ENCODE measurements around the gene PLA2G4A. TPM values are rescaled to one million over a fixed set of nuclear protein-coding genes. Genes with fewer than 3 reads are reported as not detected.
"Not testable (repeated sequence)": the region's sequence is repeated elsewhere in the genome, so short reads cannot be mapped to it uniquely, and the experiment has no call there.

PLA2G4A gene
- total RNA-seq, 1 experiment from 2014 or later: 14.7 TPM

DNA sequence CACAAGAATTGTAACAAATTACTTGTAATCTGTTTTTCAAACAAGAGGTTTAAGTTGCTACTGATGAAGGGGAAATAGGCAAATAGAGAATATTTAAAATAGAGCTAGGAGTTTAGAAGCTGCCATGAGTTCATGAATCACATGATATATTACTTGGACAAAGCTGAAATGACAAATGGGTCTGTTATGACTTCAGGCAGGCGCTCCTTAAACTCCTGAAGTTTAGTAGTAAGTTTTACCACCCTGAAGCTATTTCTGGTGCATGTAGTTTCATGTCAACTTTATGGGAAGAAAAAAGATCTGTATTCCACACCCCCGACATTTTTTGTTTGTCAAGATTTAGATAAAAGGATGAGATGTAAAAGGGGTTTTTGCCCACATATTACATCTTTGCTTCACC lies 58.5 kb downstream of the PLA2G4A start:
- DNase-seq: no peak
- peaks cover 4% of the 10 kb centered on the region; the same call in 1 of the 2 replicates for H3K9me3 ChIP-seq
- no peaks in the 10 kb centered on the region for H3K36me3 ChIP-seq
- H3K4me3 ChIP-seq: no peak overlapping the region
- H3K27me3 ChIP-seq: no peaks in the 10 kb centered on the region

DNA sequence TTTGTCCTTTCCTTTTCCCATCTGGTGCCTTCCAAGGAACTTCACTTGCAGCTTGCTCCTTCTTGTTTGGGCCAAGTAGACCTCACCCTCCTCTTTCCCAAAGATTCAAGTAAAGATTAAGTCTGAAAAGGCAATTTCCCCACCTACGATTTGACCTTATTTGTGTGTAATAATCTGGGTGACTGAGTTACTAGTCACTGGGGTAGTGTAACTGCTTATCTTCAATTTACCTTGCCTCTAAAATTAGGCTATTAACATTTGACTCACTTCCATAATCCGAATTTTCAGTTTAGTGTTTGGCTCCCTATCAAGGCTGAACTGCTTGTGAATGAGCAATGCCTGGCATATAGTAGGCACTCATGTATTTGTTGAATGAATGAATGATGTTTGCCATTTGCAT lies 59.6 kb downstream of the PLA2G4A start:
- no peak overlapping the region for H3K4me3 ChIP-seq
- no peak for DNase-seq
- peaks cover 4% of the 10 kb centered on the region; the same call in 1 of the 2 replicates for H3K9me3 ChIP-seq
- no peaks in the 10 kb centered on the region for H3K27me3 ChIP-seq
- H3K36me3 ChIP-seq: no peaks in the 10 kb centered on the region

DNA sequence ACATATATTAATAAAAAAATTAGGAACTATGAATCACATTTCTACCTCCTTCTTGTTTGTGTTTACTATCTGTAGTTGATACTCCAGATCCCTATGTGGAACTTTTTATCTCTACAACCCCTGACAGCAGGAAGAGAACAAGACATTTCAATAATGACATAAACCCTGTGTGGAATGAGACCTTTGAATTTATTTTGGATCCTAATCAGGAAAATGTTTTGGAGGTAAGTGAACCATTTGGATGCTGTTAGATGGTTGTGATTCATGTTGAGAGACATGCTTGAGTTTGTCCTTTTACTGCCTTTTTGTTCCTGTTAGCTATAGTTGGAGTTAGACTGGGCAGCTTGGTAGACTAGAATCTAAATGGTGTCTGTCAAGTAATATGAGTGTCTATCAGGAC lies 64.2 kb downstream of the PLA2G4A start:
- no peaks in the 10 kb centered on the region for H3K9me3 ChIP-seq
- DNase-seq: no peak
- no peak overlapping the region for H3K4me3 ChIP-seq
- H3K36me3 ChIP-seq: peaks cover 2% of the 10 kb centered on the region; the same call in 1 of the 2 replicates
- no peaks in the 10 kb centered on the region for H3K27me3 ChIP-seq

DNA sequence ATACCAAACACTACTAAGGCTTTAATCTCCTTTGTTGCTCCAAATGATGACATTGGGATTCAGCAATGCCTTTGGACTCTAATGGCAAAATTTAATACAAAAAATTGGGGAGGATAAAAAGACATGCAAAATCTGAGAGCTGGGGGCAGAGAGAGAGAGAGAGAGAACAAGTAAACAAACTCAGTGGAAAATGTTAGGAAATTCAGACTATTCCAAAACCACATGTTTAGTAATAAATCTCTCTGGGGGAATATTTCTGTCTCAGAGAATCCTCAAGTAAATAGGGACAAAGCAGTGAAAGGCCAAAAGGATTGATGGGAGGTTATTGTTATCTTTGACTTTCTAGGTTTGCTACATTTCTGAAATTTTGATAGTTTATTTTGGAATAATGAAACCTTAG lies 65.7 kb downstream of the PLA2G4A start:
- no peak for DNase-seq
- Histone ChIP-seq H3K9me3 (no peaks in the 10 kb centered on the region), H3K36me3 (peaks cover 2% of the 10 kb centered on the region; the same call in 1 of the 2 replicates), H3K27me3 (no peaks in the 10 kb centered on the region), H3K4me3 (no peak overlapping the region)

DNA sequence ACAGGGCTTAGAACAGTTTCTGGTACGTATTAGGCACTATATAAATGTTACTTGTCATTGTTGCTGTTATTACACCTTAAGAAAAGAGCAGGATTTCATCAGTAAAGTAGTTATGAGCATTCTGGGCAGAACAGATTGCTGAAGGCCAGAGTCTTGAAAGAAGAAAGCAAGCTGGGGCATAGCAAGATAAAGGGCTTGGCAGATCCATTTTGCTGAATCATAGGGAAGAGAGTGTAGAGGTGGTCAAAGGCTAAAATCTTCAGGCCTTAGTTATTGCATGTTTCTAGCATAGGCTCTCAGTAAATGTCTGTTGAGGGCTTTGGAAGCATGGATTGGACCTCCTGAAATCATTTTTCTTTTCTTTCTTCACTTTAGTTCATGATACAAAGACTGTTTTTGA lies 67.5 kb downstream of the PLA2G4A start:
- Histone ChIP-seq H3K4me3 (no peak overlapping the region), H3K36me3 (peaks cover 2% of the 10 kb centered on the region), H3K27me3 (no peaks in the 10 kb centered on the region), H3K9me3 (peaks cover under 1% of the 10 kb centered on the region; the same call in 1 of the 2 replicates)
- no peak for DNase-seq

DNA sequence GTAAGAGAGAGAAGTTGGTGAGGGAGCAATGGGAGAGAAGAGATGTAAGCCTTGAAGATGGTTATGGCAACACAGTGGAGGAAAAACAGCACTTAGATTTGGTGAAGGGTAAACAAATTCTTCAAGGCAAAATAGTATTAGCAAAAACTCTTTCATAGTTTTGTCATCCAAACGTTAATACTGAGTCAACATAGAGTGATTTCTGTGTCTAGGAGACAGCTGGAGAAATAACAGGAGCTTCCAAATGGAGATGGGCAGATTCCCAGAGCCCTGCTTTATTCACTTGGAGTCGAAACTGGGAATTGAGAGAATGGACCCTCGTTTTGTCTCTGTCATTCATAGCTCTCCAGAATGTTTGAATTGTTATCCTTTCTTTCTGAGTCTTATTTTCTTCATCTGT lies 68.3 kb downstream of the PLA2G4A start:
- no peak overlapping the region for H3K4me3 ChIP-seq
- peaks cover 2% of the 10 kb centered on the region for H3K36me3 ChIP-seq
- DNase-seq: no peak
- no peaks in the 10 kb centered on the region for H3K27me3 ChIP-seq
- H3K9me3 ChIP-seq: peaks cover 2% of the 10 kb centered on the region; the same call in 1 of the 2 replicates

DNA sequence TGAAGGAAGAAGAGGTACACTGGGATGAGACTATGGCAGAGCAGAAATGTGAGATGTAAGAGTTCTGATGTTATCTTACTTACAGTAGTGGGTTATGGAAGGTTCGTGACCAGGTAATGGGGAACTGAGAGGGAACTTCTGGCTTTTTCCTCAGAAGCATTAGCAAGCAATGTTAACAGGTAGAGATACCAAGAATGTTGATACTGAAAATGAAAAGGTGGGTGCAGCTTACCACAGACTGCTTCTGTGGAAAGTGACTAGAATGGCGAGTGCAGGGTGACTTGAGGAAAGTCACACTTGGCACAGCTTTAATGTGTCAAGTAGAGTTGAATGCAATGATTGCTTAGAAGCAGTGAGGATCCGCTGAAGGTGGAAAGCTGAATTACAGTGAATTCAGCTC lies 70.8 kb downstream of the PLA2G4A start:
- Histone ChIP-seq H3K4me3 (no peak overlapping the region), H3K36me3 (peaks cover 2% of the 10 kb centered on the region), H3K27me3 (no peaks in the 10 kb centered on the region), H3K9me3 (peaks cover 2% of the 10 kb centered on the region; the same call in 1 of the 2 replicates)
- DNase-seq: no peak

DNA sequence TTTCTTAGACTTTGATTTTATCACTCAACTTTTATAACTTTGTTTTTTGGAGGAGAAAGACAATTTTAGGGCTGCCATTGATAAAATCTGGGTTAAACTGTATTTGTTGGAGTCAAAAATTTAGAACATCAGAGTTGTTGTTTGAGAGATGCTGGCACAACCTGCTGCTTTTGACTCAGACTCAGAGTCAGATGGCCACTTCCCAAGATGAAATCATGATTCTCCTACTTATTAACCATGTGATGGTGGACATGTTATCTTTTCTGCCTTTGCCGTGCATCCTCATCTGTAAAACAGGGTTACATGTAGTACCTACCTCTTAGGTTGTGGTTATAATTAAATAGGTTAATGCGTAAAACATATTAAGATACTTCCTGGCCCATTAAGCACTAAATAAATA lies 71.2 kb downstream of the PLA2G4A start:
- peaks cover 2% of the 10 kb centered on the region; the same call in 1 of the 2 replicates for H3K9me3 ChIP-seq
- no peak overlapping the region for H3K4me3 ChIP-seq
- H3K36me3 ChIP-seq: peaks cover 2% of the 10 kb centered on the region
- H3K27me3 ChIP-seq: no peaks in the 10 kb centered on the region
- DNase-seq: no peak

DNA sequence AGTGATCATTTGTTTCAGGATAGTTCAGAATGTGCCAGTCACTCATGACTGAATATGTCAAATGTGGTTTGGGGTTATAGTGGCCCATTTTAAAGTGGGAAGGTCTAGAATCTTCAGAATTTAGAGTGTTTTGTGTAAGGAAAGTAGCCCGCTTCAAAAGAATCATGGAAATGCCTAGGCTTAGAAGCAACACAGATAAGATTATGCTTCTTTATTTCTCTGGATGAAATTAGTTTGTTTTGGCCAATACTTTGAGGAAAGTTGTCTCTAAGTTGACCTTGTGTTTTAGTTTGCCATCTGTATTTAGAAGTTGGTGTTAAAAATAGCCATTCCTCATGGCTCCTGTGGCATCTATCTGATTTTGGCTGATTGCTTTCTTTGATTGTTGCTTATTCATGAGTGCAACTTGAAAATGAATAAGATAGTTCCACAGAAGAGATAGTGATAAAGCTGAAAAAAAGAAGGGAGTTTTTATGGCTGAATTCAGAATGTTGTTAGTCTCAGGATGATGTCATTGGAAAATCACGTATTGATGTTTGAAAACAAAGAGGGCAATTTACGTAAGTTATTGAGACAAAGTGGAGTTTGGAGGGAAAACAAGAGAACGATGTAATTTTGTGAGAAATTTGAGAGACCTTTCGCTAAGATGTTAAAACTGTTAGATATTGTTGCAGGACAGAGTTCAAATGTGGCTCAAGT lies 71.9 kb downstream of the PLA2G4A start:
- Histone ChIP-seq H3K36me3 (peaks cover 2% of the 10 kb centered on the region), H3K4me3 (no peak overlapping the region), H3K9me3 (peaks cover 2% of the 10 kb centered on the region; the same call in 1 of the 2 replicates), H3K27me3 (no peaks in the 10 kb centered on the region)
- no peak for DNase-seq

DNA sequence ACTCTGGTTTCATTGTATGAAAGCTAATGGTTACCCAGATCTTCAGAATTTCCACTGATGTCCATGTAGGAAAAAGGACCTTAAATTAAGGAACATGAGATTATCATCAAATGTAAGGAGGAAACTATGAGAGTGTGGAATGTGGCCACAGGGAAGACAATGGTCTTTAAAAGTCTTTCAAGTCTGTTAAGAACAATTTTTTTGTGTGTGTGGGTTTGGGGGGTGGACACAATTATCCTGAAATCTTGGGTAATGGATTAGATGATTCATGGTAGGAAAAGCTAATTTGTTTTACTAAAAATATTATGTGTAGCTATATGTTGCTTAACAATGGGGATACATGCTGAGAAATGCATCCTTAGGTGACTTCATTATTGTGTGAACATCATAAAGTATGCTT lies 72.9 kb downstream of the PLA2G4A start:
- Histone ChIP-seq H3K4me3 (no peak overlapping the region), H3K9me3 (peaks cover 2% of the 10 kb centered on the region; the same call in 1 of the 2 replicates), H3K27me3 (no peaks in the 10 kb centered on the region), H3K36me3 (peaks cover 2% of the 10 kb centered on the region)
- DNase-seq: no peak

DNA sequence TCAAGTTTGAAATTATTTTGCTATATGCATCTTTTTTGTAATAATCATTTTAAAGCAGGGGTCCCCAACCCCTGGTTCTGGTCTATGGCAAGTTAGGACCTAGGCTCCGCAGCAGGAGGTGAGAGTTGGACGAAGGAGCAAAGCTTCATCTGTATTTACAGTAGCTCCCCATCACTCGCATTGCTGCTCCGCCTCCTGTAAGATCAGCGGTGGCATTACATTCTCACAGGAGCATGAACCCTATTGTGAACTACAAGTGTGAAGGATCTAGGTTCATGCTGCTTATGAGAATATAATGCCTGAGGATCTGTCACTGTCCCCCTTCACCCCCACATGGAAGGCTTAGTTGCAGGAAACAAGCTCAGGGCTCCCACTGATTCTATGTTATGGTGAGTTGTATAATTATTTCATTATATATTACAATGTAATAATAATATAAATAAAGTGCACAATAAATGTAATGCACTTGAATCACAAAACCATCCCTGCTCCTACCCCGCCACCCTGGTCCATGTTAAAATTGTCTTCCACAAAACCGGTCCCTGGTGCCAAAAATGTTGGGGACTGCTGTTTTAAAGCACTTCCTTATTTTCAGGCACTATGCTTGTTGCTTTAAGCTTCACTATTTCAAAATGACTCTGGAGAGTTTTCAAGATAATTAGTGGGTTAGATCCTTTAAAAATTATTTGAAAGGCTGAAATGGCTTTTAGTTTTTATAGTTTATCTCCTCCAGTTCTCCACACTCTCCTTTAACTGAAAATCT lies 74.8 kb downstream of the PLA2G4A start:
- H3K4me3 ChIP-seq: no peak overlapping the region
- no peaks in the 10 kb centered on the region; the same call in 1 of the 2 replicates for H3K36me3 ChIP-seq
- DNase-seq: no peak
- peaks cover 2% of the 10 kb centered on the region; the same call in 1 of the 2 replicates for H3K9me3 ChIP-seq
- no peaks in the 10 kb centered on the region for H3K27me3 ChIP-seq

DNA sequence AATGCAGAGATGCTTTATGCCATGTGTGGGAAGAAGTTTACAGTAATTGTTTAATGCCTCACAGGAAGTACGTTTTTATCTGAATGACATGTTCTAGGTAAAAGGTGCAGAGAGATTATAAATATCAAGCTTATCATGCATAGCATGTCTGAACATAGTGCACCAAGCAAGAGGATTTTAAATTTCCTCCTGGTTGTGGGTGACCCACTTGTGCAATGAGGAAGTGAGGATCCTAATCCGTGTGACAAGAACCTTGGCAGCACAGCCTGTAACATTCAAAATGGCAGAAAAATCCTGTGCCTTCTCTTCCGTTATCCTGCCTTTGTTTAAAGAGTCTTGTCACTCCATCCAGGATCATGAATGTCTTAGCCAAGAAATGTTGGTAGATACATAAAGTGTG lies 75.6 kb downstream of the PLA2G4A start:
- DNase-seq: no peak
- H3K4me3 ChIP-seq: no peak overlapping the region
- no peaks in the 10 kb centered on the region; the same call in 1 of the 2 replicates for H3K36me3 ChIP-seq
- peaks cover 2% of the 10 kb centered on the region; the same call in 1 of the 2 replicates for H3K9me3 ChIP-seq
- no peaks in the 10 kb centered on the region for H3K27me3 ChIP-seq

DNA sequence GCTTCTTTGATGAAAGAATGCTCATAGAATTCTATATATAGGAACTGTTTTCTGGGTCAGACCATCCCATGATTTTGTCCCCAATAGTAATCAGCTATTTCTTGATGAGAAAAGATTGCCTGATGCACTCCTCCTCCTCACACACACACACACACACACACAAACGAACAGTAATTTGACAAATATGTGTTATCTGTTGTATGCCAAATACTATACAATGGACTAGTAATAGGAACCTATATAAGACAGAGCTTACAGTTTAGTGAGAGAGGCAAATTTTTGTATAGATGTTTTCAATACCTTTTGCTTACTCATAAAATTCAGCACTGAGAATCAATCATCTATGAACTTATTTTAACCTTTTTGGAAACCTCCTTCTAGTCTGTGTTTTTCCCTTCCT lies 76.8 kb downstream of the PLA2G4A start:
- no peaks in the 10 kb centered on the region; the same call in 1 of the 2 replicates for H3K36me3 ChIP-seq
- no peak overlapping the region for H3K4me3 ChIP-seq
- H3K27me3 ChIP-seq: no peaks in the 10 kb centered on the region
- DNase-seq: no peak
- peaks cover 2% of the 10 kb centered on the region; the same call in 1 of the 2 replicates for H3K9me3 ChIP-seq

DNA sequence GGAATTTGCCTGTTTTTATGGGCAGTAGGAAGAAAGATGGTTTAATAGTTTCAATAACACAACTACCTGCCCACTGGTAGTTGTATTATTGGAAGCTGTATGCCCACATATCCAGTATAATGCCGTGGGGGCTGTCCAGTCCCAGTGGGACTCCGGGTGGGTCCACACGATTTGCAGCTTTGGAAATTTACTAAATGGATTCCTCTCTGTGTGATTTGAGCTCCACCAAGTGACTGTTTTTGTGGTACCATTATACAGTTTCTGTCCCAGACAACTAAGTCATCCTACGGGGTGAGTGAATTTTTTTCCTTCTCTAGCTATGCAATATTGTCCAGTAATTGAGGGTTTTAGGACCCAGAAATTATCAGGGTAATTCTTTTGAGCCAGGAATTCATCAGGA lies 86.8 kb downstream of the PLA2G4A start:
- Histone ChIP-seq H3K36me3 (peaks cover 2% of the 10 kb centered on the region; the same call in 1 of the 2 replicates), H3K9me3 (no peaks in the 10 kb centered on the region), H3K4me3 (no peak overlapping the region), H3K27me3 (no peaks in the 10 kb centered on the region)
- DNase-seq: no peak

DNA sequence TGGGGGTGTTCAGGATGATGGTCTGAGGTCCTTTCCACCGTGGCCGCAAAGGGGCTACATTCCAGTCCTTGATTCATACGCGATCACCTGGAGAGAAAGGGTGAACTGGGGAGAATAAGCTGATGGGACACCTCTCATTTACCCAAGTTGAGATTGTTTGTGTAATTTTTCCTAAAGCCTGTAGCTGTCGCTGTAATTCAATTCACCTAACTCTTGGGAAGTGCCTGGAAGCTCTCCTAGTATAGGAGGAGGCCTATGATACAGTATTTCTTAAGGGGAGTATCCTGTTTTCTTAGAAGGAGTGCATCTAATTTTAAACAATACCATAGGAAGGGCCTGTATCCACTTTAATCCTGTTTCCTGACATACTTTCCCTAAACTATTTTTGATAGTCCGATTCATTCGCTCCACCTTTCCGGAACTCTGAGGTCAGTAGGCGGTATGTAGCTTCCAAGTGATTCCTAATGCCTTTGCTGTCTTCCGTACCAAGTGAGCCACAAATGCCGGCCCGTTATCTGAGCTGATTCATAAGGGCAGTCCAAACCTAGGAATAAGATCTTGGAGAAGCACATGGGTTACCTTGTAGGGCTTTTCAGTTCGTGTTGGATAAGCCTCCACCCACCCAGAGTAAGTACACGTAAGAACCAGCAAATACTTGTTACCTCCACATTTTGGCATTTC lies 88.5 kb downstream of the PLA2G4A start:
- H3K9me3 ChIP-seq, H3K27me3 ChIP-seq, H3K36me3 ChIP-seq, H3K4me3 ChIP-seq, DNase-seq: not testable (repeated sequence)

DNA sequence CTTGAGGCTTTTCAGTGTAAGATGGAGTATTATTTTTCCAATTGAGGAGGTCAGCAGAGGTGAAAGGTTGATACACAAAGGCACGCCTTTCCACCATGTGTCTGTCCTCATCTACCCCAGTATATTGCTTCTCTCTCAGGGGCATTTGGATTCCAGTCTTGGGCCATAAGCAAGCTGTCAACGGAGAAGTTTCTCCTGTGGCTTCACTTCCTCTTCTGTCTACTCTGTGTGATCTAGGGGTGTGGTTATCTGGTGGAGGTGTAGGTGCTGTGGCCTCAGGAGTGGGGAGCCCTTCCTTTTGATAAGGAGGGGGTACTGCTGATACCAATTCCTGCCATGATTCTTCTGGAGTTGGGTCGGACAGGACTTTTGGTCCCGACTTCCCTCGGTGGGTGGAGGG lies 92.6 kb downstream of the PLA2G4A start:
- not testable (repeated sequence) for H3K4me3 ChIP-seq, H3K36me3 ChIP-seq, DNase-seq, H3K27me3 ChIP-seq, H3K9me3 ChIP-seq

DNA sequence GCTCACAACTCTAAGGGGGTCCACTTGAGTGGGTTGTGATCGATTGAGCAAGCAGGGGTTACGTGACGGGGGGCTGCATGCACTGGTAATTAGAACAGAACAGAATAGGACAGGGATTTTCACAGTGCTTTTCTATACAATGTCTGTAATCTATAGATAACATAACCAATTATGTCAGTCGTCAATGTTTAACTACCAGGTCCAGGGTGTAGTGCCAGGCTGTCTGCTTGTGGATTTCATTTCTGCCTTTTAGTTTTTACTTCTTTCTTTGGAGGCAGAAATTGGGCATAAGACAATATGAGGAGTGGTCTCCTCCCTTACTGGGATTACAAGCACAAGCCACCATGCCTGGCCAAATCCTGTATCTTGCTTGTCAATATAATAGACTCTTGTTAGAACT lies 94.1 kb downstream of the PLA2G4A start:
- H3K36me3 ChIP-seq, H3K27me3 ChIP-seq, H3K4me3 ChIP-seq, DNase-seq, H3K9me3 ChIP-seq: not testable (repeated sequence)

Measured in MG63 (cell line).